Measurements from ENCODE around the gene CPS1.

Gene CPS1

DNA sequence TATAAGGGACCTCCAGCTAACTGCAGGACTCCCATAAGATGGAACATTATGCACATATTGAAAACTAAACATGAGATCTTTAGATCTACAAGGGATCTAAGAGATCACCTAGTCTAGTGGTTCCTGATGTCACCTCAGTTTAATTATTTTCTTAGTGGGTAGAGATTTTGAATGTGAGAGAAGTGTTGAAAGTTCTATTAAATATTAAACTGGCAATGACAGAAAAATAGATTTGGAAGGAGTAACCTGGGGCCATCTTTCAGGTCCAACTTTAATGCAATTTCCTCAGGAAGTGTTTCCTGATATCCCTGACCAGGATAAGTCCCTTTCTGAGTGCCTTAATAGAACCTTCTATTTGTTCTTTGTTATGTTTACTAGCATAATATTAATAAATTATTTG, 29.1 kb upstream of the CPS1 start:
- TF ChIP-seq FOXA1 (IDR thresholded peaks at IDR 0.05) (no peak), ARNT (IDR thresholded peaks at IDR 0.05) (no peak), BHLHE40 (IDR thresholded peaks at IDR 0.05; ENCODE audit: borderline replicate concordance) (no peak), NFRKB (IDR thresholded peaks at IDR 0.05) (no peak), ELF4 (IDR thresholded peaks at IDR 0.05) (no peak), SUZ12 (IDR thresholded peaks at IDR 0.05) (no peak), TARDBP (IDR thresholded peaks at IDR 0.05) (no peak), FOXM1 (IDR thresholded peaks at IDR 0.05; ENCODE audit: borderline replicate concordance) (no peak), HDGF (IDR thresholded peaks at IDR 0.05; ENCODE audit: borderline replicate concordance) (no peak), ZNF384 (IDR thresholded peaks at IDR 0.05) (no peak), SP1 (IDR thresholded peaks at IDR 0.05) (no peak), L3MBTL2 (conservative IDR thresholded peaks at IDR 0.05) (no peak), FOXK2 (IDR thresholded peaks at IDR 0.05) (no peak), LEF1 (IDR thresholded peaks at IDR 0.05; ENCODE audit: borderline replicate concordance) (no peak), CTBP1 (IDR thresholded peaks at IDR 0.05; ENCODE audit: borderline replicate concordance) (no peak)
- DNase-seq (ENCODE audit: extremely low spot score) = no peak
- ChIA-PET POLR2A (no interaction called here), CTCF (no interaction called here)

DNA sequence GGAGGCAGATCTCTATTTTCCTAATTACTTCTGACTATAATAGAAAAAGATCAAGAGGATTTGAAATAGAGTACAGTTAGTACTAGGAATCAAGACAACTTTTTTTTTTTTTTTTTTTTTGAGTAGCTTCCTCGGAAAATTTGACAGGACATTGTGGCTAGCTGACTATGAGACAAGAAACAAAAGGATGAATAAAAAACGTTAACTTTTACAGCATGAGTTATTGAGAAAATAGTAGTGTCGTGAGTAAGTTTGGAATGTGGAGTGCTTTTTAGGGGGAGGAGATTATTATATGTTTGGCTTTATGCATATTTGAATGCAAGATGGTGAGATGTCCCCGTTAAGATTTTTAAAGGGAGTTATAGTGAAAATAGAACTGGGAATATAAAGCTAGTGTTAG, 27.7 kb upstream of the CPS1 start:
- TF ChIP-seq TARDBP (IDR thresholded peaks at IDR 0.05) (no peak), LEF1 (IDR thresholded peaks at IDR 0.05; ENCODE audit: borderline replicate concordance) (no peak), SUZ12 (IDR thresholded peaks at IDR 0.05) (no peak), ELF4 (IDR thresholded peaks at IDR 0.05) (no peak), BHLHE40 (IDR thresholded peaks at IDR 0.05; ENCODE audit: borderline replicate concordance) (no peak), FOXM1 (IDR thresholded peaks at IDR 0.05; ENCODE audit: borderline replicate concordance) (no peak), NFRKB (IDR thresholded peaks at IDR 0.05) (no peak), ARNT (IDR thresholded peaks at IDR 0.05) (no peak), FOXA1 (IDR thresholded peaks at IDR 0.05) (no peak), FOXK2 (IDR thresholded peaks at IDR 0.05) (no peak), SP1 (IDR thresholded peaks at IDR 0.05) (no peak), HDGF (IDR thresholded peaks at IDR 0.05; ENCODE audit: borderline replicate concordance) (no peak), CTBP1 (IDR thresholded peaks at IDR 0.05; ENCODE audit: borderline replicate concordance) (no peak), ZNF384 (IDR thresholded peaks at IDR 0.05) (no peak), L3MBTL2 (conservative IDR thresholded peaks at IDR 0.05) (no peak)
- TF ChIP-seq, protein P1, sequence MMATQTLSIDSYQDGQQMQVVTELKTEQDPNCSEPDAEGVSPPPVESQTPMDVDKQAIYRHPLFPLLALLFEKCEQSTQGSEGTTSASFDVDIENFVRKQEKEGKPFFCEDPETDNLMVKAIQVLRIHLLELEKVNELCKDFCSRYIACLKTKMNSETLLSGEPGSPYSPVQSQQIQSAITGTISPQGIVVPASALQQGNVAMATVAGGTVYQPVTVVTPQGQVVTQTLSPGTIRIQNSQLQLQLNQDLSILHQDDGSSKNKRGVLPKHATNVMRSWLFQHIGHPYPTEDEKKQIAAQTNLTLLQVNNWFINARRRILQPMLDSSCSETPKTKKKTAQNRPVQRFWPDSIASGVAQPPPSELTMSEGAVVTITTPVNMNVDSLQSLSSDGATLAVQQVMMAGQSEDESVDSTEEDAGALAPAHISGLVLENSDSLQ (IDR thresholded peaks at IDR 0.05) = no peak
- CTCF ChIA-PET = no interaction called here
- POLR2A ChIA-PET = no interaction called here
- no peak for DNase-seq (ENCODE audit: extremely low spot score)

DNA sequence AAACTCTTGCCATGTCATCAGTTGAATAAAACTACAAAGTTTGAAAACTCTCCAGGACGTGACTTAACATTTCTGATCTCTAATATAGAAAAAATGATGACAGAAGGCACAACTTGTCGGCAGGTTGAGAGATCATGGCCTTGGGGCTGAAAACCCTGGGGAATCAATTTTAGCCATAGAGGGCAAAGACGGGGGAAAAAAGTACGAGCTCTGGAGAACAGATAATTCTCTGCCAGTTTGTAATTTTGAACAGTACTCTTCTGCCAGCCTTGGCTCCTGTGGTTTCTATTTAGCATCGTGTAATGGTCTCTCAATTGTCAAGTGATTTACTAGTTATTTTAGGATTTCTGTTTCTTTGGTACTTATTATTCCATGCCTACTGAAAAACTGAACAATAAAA, 25.3 kb upstream of the CPS1 start:
- ChIA-PET CTCF (no interaction called here), POLR2A (no interaction called here)
- DNase-seq (ENCODE audit: extremely low spot score) = no peak
- TF ChIP-seq ARNT (IDR thresholded peaks at IDR 0.05) = no peak
- no peak for TF ChIP-seq ELF4 (IDR thresholded peaks at IDR 0.05)
- TF ChIP-seq FOXM1 (IDR thresholded peaks at IDR 0.05; ENCODE audit: borderline replicate concordance) = no peak
- TF ChIP-seq ZNF384 (IDR thresholded peaks at IDR 0.05) = no peak
- TF ChIP-seq NFRKB (IDR thresholded peaks at IDR 0.05) = no peak
- TF ChIP-seq SP1 (IDR thresholded peaks at IDR 0.05) = no peak
- TF ChIP-seq CTBP1 (IDR thresholded peaks at IDR 0.05; ENCODE audit: borderline replicate concordance) = no peak
- TF ChIP-seq FOXK2 (IDR thresholded peaks at IDR 0.05) = no peak
- TF ChIP-seq LEF1 (IDR thresholded peaks at IDR 0.05; ENCODE audit: borderline replicate concordance) = no peak
- TF ChIP-seq HDGF (IDR thresholded peaks at IDR 0.05; ENCODE audit: borderline replicate concordance) = no peak
- TF ChIP-seq BHLHE40 (IDR thresholded peaks at IDR 0.05; ENCODE audit: borderline replicate concordance) = no peak

DNA sequence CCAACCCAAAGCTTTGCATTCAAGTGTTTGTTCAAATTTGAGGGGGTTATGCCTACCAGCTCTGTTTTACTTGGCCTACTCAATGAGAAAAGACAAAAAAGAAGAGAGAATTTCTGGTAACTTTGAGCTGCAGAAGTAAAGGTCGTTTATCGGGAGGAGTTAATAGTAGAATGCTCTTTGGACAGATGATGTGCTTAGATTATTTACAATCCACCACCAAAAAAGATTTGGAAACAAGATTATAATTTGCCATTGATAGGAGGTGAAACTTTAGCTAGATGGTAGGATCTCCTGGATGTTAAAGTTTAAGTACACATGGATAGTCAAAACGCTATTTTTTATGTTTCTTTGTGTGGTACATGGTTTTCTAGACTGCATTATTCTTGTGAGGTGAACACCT, 24.9 kb upstream of the CPS1 start:
- no peak for DNase-seq (ENCODE audit: extremely low spot score)
- no peak for TF ChIP-seq SP1 (IDR thresholded peaks at IDR 0.05)
- TF ChIP-seq NFRKB (IDR thresholded peaks at IDR 0.05) = no peak
- TF ChIP-seq LEF1 (IDR thresholded peaks at IDR 0.05; ENCODE audit: borderline replicate concordance) = no peak
- TF ChIP-seq TARDBP (IDR thresholded peaks at IDR 0.05) = no peak
- TF ChIP-seq ZNF384 (IDR thresholded peaks at IDR 0.05) = no peak
- no peak for TF ChIP-seq FOXK2 (IDR thresholded peaks at IDR 0.05)
- ChIA-PET POLR2A (no interaction called here), CTCF (no interaction called here)

DNA sequence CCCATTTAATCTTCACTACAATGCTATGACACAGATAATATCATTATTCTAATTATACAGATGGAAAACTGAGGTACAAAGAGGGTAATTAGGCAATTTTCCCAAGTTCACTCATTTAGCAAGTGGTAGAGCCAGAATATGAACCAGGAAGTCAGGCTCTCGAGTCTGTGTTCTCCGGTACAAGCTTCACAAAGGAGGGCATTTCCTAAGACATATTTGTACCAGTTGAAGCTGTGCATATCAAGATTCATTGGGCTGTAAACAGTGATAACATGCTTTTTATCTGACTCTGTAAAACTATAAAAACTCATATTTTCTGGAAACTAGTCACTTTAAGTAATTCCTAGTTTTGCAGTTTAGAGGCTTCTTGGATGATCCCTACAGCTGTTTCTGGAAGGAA, 23.0 kb upstream of the CPS1 start:
- ChIA-PET CTCF (no interaction called here), POLR2A (no interaction called here)
- TF ChIP-seq L3MBTL2 (conservative IDR thresholded peaks at IDR 0.05) (no peak), SP1 (IDR thresholded peaks at IDR 0.05) (no peak), FOXK2 (IDR thresholded peaks at IDR 0.05) (no peak), NFRKB (IDR thresholded peaks at IDR 0.05) (no peak), ELF4 (IDR thresholded peaks at IDR 0.05) (no peak), LEF1 (IDR thresholded peaks at IDR 0.05; ENCODE audit: borderline replicate concordance) (no peak), ARNT (IDR thresholded peaks at IDR 0.05) (no peak), FOXM1 (IDR thresholded peaks at IDR 0.05; ENCODE audit: borderline replicate concordance) (no peak), BHLHE40 (IDR thresholded peaks at IDR 0.05; ENCODE audit: borderline replicate concordance) (no peak), CTBP1 (IDR thresholded peaks at IDR 0.05; ENCODE audit: borderline replicate concordance) (no peak)
- no peak for DNase-seq (ENCODE audit: extremely low spot score)

DNA sequence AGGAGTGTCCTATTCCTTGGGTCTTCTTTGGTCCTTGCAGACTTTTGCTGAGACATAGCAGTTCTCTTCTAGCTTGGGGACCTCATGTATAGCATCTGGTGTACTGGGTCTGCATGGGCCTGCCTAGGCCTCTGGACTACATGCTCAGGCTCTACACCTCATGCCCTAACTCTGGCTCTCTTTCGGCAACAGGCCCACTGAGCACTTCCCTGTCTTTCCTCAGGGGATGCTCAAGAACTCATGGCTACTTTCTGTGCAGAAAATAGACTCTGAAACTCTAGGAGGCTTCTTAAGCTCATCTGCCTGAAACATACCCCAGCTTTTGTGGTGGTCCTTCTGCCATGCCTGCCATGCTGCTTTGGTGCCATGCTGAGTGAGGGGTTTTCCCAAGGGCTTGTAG, 21.5 kb upstream of the CPS1 start:
- POLR2A ChIA-PET = no interaction called here
- TF ChIP-seq L3MBTL2 (conservative IDR thresholded peaks at IDR 0.05) = no peak
- TF ChIP-seq FOXA1 (IDR thresholded peaks at IDR 0.05) = no peak
- TF ChIP-seq ELF4 (IDR thresholded peaks at IDR 0.05) = no peak
- TF ChIP-seq LEF1 (IDR thresholded peaks at IDR 0.05; ENCODE audit: borderline replicate concordance) = no peak
- no peak for TF ChIP-seq BHLHE40 (IDR thresholded peaks at IDR 0.05; ENCODE audit: borderline replicate concordance)
- TF ChIP-seq, protein P1 (IDR thresholded peaks at IDR 0.05) = no peak
- TF ChIP-seq ZNF384 (IDR thresholded peaks at IDR 0.05) = no peak
- no peak for TF ChIP-seq FOXM1 (IDR thresholded peaks at IDR 0.05; ENCODE audit: borderline replicate concordance)
- no peak for TF ChIP-seq CTBP1 (IDR thresholded peaks at IDR 0.05; ENCODE audit: borderline replicate concordance)
- no peak for TF ChIP-seq SUZ12 (IDR thresholded peaks at IDR 0.05)
- TF ChIP-seq TARDBP (IDR thresholded peaks at IDR 0.05) = no peak
- TF ChIP-seq HDGF (IDR thresholded peaks at IDR 0.05; ENCODE audit: borderline replicate concordance) = no peak
- TF ChIP-seq SP1 (IDR thresholded peaks at IDR 0.05) = no peak
- no peak for TF ChIP-seq FOXK2 (IDR thresholded peaks at IDR 0.05)
- TF ChIP-seq ARNT (IDR thresholded peaks at IDR 0.05) = no peak
- TF ChIP-seq NFRKB (IDR thresholded peaks at IDR 0.05) = no peak
- CTCF ChIA-PET = no interaction called here
- no peak for DNase-seq (ENCODE audit: extremely low spot score)

Data from HEK293T (cell line).